KOPT-K1 (cell line): Measurements from ENCODE around the gene NSG1.
A peak's percentile ranks its signal among the peaks of the same experiment; 100 is the strongest.
"Not testable (repeated sequence)": the region's sequence is repeated elsewhere in the genome, so short reads cannot be mapped to it uniquely, and the experiment has no call there.

Source experiments
- H3K27ac ChIP-seq: fragments of 200-600 bp; sonication (generic); 2 replicates; pipeline ENCODE4 v1.5.1; 2016; ENCODE audit warnings: antibody characterized with exemption, mild to moderate bottlenecking, low read depth, low read length; ENCODE audit not compliant: poor library complexity, severe bottlenecking
- H3K36me3 ChIP-seq: fragments of 200-600 bp; sonication (generic); 2 replicates; pipeline ENCODE4 v1.5.1; 2017; ENCODE audit warnings: antibody characterized with exemption, mild to moderate bottlenecking, low read length, moderate library complexity; ENCODE audit not compliant: insufficient read depth
- H3K9me3 ChIP-seq: fragments of 200-600 bp; sonication (generic); 2 replicates; pipeline ENCODE4 v1.5.1; 2017; ENCODE audit warnings: antibody characterized with exemption, low read length, mild to moderate bottlenecking; ENCODE audit not compliant: insufficient read depth, poor library complexity, severe bottlenecking

Gene NSG1, protein sequence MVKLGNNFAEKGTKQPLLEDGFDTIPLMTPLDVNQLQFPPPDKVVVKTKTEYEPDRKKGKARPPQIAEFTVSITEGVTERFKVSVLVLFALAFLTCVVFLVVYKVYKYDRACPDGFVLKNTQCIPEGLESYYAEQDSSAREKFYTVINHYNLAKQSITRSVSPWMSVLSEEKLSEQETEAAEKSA

DNA sequence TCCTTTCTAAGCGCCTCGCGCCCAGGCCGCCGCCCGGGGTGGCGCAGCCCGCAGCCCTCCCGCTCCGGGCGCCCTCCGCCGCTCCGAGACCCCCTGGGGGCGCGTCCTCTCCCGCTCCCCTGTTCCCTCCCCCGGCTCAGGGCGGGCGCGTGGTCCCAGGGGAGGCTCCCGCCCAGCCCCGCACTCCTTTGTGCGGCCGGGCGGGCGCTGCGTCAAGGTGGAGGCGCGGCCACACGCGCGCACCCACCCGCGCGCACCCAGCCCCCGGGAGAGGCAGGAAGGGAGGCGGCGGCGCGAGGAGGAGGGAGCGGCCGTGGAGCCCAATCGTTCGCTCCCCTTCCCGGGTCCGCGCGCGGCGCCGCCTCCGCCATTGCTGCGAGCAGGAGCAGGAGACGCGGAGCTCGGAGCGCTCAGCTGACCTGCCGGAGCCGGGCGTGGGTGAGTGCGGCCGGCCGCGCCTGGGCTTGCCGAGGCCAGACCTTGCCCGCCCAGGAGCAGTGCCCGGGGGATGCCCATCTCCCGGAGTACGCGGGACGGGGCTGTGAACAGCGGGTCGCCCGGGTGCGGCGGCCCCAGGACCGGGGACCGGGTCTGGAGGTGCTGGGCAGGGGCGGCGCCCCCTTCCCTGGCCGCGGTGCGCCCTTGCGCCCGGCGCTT, at the start of gene NSG1:
Gene NSG1 (plus strand): TSS at position 367 of the 657 bp plus-strand sequence. CDS start 528 bp downstream, outside the sequence.
- Histone ChIP-seq H3K27ac (no peak within 1 kb of the TSS), H3K9me3 (no peaks in the 10 kb centered on the region), H3K36me3 (no peaks in the 10 kb centered on the region)

DNA sequence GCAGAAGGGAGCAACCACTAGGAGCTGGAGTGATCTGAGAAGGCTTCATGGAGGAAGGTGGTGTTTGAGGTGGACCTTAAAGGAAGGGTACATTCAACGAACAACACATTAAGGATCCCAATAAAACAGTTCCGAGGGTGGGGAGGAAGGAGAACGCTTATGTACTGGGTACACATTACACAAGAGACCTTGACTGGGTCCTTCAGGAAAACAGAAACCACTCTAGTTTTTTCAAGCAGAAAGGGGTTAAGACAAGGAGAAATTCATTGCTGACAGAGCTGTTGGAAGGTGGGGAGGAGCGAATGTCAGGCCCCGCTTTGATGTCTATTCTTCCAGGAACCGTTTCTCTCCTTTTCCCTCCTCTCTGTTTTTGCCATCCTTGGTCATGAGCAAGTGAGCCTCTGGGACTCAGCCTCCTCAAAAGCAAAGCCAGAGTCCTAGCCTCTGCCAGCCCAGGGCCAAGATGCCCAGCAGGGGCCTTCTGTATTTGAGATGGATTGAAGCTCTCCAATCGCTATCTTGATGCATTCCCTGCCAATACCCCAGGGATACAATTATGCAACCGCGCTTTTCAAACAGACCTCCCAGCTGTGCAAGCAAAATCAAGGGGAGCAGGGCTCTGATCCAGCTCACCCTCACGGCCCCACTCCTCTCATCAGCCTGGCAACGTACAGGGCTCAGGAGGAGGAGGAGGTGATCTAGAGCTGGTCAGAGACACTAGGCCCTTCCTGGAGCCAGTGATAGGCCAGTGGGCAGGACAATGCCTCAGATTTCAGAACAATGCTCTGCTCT, 48.5 kb upstream of the NSG1 start:
- H3K9me3 ChIP-seq = no peaks in the 10 kb centered on the region

DNA sequence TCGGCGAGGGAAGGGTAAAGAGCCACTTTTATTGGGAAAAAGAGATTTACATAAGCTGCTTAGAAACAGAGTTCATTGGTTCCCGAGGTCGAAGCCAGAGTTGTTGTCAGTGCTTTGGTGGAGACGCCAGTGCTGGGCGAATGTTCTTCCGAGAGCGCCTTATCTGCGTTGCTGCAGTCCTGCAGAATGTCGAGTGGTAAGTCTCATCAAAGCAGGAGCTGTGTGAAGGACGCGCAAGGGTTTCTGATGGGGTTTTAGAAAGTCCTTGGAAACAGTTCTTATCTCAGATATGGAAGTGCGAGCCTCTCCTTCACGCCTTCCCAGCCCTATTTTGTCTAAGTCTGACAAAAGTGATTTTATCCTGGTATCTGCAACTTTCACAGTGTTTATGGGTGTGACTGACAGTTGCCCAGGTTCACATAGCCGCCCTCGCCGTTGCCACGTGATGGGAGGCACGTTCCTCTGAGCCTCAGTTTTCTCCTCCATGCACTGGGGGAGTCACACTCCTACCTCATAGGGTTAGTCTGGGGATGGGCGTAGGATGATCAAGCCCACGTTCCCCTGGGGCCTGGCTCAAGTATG, 47.3 kb upstream of the NSG1 start:
- Histone ChIP-seq H3K36me3 (no peaks in the 10 kb centered on the region), H3K27ac (no peak overlapping the region), H3K9me3 (no peaks in the 10 kb centered on the region)

More for the DNA sequence above, 48.5 kb upstream of the NSG1 start:
- H3K36me3 ChIP-seq = no peaks in the 10 kb centered on the region
- no peak overlapping the region for H3K27ac ChIP-seq

DNA sequence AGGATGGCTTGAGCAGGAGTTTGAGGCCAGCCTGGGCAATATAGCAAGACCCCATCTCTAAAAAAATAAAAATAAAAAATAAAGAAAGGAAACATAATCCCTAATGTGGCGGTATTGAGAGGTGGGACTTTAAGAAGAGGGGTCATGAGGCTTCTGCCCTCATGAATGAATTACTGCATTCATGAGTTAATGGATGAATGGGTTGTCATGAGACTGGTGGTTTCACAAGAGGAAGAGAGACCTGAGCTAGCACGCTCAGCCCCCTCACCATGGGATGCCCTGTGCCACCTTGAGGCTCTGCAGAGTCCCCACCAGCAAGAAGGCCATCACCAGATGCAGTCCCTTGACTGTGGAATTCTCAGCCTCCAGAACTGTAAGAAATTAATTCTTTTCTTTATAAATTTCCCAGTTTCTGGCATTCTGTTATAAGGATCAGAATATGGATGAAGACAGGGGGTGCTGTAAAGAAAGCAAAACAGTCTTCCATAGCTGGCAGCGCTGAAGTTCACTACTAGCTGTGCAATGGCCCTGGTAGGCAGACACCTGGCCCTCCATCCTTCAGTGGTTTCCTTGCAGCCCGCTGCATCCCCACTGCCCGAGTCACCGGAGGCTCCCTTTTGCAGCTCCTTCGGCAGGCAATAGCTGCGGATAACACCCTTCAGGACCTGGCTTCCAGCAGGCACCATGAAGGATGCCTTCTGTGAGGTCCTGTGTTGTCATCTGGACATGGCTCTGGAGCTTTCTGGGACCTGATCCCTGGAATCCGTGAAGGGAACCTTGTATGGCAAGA, 44.8 kb upstream of the NSG1 start:
- Histone ChIP-seq H3K27ac (no peak overlapping the region), H3K36me3 (no peaks in the 10 kb centered on the region), H3K9me3 (no peaks in the 10 kb centered on the region)

DNA sequence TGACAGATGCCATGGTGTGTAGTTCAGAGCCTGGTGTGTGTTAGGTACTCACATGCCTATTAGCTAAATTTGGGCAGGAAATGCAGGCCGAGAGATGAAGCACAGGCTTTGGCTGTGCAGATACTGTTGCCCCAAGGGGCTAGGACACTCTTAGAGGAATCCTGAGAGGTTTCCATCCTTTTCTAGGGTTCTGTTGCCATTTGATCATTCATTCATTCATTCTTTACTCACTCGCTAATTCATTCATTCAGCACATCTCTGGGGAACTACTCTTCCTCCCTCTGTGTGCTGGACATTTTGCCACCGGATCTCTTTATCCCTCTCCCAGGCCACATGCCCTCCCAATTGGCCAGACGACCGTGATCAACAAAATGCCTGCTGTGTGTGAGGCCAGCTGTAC, 43.9 kb upstream of the NSG1 start:
- no peaks in the 10 kb centered on the region for H3K9me3 ChIP-seq
- no peak overlapping the region for H3K27ac ChIP-seq
- no peaks in the 10 kb centered on the region for H3K36me3 ChIP-seq

DNA sequence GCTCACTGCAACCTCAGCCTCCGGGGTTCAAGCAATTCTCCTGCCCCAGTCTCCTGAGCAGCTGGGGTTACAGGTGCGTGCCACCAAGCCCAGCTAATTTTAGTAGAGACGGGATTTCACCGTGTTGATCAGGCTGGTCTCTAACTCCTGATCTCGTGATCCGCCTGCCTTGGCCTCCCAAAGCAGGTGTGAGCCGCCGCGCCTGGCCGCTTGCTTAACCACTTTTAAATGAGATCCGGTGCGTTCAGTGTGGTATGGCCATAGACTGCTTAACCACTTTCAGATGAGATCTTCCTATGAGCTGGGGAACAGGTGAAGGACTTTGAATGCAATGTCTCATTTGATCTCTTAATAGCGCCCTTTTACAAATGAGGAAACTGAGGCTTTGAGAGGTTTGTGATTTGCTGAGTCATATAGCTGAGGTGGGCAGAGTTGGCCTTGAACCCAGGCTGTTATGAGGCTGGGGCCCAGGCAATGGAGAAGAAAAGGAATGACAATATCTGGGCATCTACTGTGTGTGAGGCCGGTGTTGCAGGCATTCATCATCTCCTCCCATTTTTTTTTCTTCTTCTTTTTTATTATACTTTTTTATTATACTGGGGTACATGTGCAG, 41.9 kb upstream of the NSG1 start:
- Histone ChIP-seq H3K9me3 (peaks cover 13% of the 10 kb centered on the region), H3K27ac (no peak overlapping the region), H3K36me3 (no peaks in the 10 kb centered on the region)

DNA sequence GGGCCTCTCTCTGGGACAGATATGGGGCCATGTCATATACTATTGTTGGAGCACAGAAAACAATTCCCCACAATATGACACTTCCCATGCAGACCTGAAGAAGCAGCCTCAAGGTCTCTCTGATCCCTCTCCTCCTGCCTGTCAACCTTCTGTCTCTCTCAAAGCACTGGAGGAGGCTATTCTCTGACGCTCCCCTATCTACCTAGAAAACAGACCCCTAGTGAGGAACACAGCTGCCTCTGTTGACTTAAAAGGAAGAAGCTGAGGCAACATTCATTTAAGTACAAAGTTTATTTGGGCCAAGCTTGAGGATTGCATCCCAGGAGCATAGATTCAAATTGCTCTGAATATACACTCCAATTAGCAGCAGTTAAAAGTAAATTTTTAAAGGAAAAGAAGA, 39.3 kb upstream of the NSG1 start:
- Histone ChIP-seq H3K36me3 (no peaks in the 10 kb centered on the region), H3K27ac (no peak overlapping the region), H3K9me3 (peaks cover 23% of the 10 kb centered on the region)

DNA sequence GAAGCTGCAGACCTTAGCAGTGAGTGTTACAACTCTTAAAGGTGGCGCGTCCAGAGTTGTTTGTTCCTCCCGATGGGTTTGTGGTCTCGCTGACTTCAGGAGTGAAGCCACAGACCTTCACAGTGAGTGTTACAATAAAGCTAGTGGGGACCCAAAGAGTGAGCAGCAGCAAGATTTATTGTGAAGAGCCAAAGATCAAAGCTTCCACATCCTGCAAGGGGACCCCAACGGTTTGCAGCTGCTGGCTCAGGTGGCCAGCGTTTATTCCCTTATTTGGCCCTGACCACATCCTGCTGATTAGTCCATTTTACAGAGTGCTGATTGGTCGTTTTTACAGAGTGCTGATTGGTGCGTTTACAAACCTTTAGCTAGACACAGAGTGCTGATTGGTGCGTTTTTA, 38.3 kb upstream of the NSG1 start:
- H3K27ac ChIP-seq = peak overlapping the region; percentile 54

DNA sequence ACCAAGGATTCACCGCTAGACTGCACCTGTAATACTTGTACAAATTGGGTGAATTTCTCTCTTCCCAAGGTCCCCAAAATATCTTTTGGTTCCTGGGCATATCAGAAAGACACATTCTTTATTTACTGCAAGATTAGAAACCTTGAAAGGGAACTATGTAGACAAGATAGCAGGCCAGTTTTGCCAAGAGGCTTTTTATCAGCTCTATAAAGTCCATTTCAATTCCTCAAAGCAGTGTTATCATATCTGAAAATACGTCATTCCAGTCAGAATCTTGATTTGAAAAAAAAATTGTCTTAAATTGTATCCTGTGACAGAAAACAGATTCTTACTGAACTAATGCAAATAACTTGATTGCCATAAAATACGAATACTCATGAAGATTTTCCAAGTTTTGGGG, 37.0 kb upstream of the NSG1 start:
- Histone ChIP-seq H3K36me3 (no peaks in the 10 kb centered on the region), H3K9me3 (peaks cover 27% of the 10 kb centered on the region), H3K27ac (no peak overlapping the region)

More for the DNA sequence above, 38.3 kb upstream of the NSG1 start:
- peaks cover 27% of the 10 kb centered on the region for H3K9me3 ChIP-seq
- not testable (repeated sequence) for H3K36me3 ChIP-seq

DNA sequence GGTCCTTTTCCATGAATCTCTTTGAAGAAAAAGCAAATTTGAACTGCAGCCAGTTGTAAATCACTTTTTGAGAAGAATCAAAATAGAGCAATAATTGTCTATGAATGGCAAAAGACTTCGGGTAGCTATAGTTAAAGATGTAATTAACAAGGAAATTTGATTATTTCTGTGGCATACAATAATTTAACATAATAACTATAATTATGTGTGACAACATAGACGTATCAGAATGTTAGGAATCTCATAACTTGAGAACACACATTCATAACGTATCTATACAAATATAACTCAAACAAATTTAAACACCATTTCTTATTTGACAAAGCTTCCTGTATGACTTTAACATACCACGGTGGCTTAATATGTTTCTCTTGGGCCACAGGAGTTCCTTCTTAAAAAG, 36.0 kb upstream of the NSG1 start:
- H3K9me3 ChIP-seq = peaks cover 27% of the 10 kb centered on the region
- no peak overlapping the region for H3K27ac ChIP-seq
- no peaks in the 10 kb centered on the region for H3K36me3 ChIP-seq

DNA sequence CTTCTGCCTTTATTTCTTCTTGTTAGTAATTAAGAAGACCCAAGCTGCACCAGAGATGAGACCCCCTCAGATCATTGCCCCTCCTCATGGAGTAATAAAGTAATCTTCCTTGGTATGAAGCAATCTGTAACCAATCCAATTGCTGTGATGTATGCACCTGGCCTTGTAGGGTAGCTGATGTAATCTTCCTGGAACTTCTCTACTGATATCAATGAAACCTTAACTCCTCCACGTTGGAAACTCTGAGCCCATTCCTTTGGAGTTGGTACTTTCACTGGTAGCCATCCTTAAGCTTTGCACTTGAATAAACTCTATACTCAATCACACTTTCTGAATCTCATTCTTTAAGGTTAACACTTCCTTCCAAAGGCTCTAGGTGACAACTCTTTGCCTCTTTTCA, 31.6 kb upstream of the NSG1 start:
- Histone ChIP-seq H3K27ac (no peak overlapping the region), H3K9me3 (peaks cover 11% of the 10 kb centered on the region), H3K36me3 (no peaks in the 10 kb centered on the region)

DNA sequence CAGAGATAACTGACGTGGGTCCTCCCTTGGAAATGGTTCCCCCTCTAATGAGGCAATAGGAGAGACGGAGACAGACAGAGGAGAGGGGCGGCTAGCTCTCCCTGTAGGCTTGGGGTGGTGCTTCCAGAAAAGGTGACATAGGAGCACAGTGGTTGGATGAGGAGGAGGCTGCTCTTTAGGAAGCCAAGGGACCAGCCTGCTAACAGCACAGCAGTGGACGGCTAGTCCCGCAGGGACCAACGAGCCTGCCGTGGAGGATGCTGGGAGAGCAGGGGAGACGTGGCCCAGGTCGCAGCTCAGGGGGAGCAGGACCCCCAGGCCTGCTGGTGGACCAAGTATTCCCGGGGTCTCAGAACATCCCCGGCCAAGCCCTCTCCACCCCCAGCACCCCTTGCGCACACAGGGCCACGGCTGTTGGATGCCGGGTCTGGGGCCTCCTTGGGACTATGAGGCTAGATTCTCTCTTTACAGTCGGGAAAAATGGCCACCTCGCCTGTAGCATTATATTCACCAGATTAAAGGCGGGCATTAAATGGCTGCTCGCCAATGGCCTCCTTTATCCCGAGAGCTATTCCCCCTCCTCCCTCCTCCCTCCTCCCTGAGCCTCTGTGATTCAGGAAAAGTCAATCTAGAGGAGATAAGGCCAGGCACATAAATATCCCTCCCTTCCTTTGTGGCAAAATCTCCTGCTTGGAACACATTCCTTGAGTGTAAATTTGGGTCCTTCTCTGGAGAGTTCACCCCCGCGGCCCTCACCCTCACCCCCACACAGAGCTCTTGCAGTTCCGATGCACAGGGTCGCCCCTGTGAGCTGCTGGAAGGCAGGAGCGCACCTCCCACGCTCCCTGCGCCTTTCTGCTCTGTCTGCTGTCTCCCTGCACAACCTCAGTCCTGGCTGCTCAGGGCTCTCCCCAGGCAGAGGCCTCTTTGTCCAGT, 30.5 kb upstream of the NSG1 start:
- H3K9me3 ChIP-seq = peaks cover 9% of the 10 kb centered on the region
- H3K36me3 ChIP-seq = no peaks in the 10 kb centered on the region
- no peak overlapping the region for H3K27ac ChIP-seq

DNA sequence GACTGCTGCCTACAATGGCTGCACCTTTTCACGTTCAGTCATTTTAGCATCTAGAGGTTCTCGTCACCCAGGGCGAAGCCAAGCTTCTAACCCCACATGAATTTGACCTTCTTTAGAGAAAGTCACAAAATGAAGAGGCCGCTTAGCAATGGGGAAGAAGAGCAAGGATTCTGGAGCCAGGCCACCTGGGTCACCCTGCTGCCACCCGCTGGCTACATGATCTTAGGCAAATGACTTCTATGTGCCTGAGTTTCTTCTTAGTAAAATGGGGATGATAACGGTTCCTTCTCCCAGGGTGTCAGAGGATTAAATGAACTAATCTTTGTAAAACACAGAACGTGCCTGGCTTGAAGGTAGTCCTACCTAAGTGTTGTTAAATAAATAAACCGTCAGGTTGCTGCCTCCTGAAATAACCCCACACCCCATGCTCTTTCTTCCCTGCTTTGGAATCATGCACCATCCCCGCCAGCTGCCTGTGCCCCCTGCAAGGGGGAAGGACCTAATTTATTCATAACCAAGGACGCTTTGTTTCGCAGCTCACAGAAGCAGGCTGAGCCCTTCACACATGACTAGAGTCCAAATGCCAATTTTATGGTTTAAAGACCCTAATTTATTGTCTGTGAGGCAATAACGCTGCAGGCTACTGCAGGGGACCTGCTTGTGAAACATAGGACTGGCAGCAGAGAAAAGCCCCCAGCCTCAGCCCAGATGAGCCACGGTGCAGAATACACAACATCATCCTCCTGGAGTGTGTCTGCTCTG, 28.6 kb upstream of the NSG1 start:
- H3K27ac ChIP-seq = no peak overlapping the region
- H3K9me3 ChIP-seq = peaks cover 4% of the 10 kb centered on the region
- H3K36me3 ChIP-seq = no peaks in the 10 kb centered on the region
